ENCODE results near the gene JAK1. TPM values are rescaled to one million over a fixed set of nuclear protein-coding genes. Genes with fewer than 3 reads are reported as not detected.

JAK1 gene
- polyA plus RNA-seq, 2 of the 4 experiments (the other 2 are of a cell fraction): 110 to 159 TPM

GRCh38 chr1:64851664-64852063 is 114.7 kb downstream of the JAK1 start:
- no peak for ATAC-seq

GRCh38 chr1:64850846-64851245 is 115.5 kb downstream of the JAK1 start:
- no peaks in the 10 kb centered on the region for H3K4me1 ChIP-seq
- 91% methylated on average over 8 of the region's 10 CpGs for WGBS (ENCODE audit: missing lambda C conversion rate)
- POLR2A ChIA-PET: no interaction called here
- no peak overlapping the region for H3K4me2 ChIP-seq
- H3K9me3 ChIP-seq: no peaks in the 10 kb centered on the region
- CTCF ChIA-PET: interaction anchor here (0.8 to 2.3 kb wide), 2 partner anchors 11 to 15 kb away, joined by 3 to 6 read pairs; no protein-coding TSS in a partner anchor
- FAIRE-seq (no peak), ATAC-seq (no peak), DNase-seq (ENCODE audit: low read depth in 1 of 2, low spot score in 1 of 2) (no peak)
- H3K4me3 ChIP-seq: no peak overlapping the region
- TF ChIP-seq EHF (CRISPR knock-in tag; IDR thresholded peaks at IDR 0.05): no peak
- TF ChIP-seq FOSL2 (IDR thresholded peaks at IDR 0.05): no peak
- TF ChIP-seq FOSL2 (CRISPR knock-in tag; IDR thresholded peaks at IDR 0.05): no peak
- TF ChIP-seq TFCP2L1 (CRISPR knock-in tag; IDR thresholded peaks at IDR 0.05): no peak
- no peak overlapping the region for H3K27ac ChIP-seq

More at GRCh38 chr1:64851664-64852063, 114.7 kb downstream of the JAK1 start:
- Histone ChIP-seq H3K27ac (no peak overlapping the region), H3K4me2 (no peak overlapping the region), H3K9me3 (no peaks in the 10 kb centered on the region), H3K4me3 (no peak overlapping the region), H3K4me1 (no peaks in the 10 kb centered on the region)
- WGBS (ENCODE audit: missing lambda C conversion rate): 86% methylated on average over 7 of the region's 7 CpGs
- DNase-seq (ENCODE audit: low read depth in 1 of 2, low spot score in 1 of 2): no peak
- TF ChIP-seq MYC (IDR thresholded peaks at IDR 0.05; ENCODE audit: borderline replicate concordance, low read length) (no peak), E2F6 (IDR thresholded peaks at IDR 0.05; ENCODE audit: borderline replicate concordance, low read depth) (no peak), JUNB (IDR thresholded peaks at IDR 0.05) (no peak), ZSCAN20 (CRISPR knock-in tag; IDR thresholded peaks at IDR 0.05) (no peak), RNF2 (IDR thresholded peaks at IDR 0.05; ENCODE audit: borderline replicate concordance, low read depth) (no peak), TP53 (CRISPR knock-in tag; IDR thresholded peaks at IDR 0.05) (no peak)
- no peak for FAIRE-seq
- POLR2A ChIA-PET: no interaction called here
- CTCF ChIA-PET: interaction anchor here (0.8 to 2.3 kb wide), 2 partner anchors 12 to 16 kb away, joined by 3 to 6 read pairs; no protein-coding TSS in a partner anchor

DNA sequence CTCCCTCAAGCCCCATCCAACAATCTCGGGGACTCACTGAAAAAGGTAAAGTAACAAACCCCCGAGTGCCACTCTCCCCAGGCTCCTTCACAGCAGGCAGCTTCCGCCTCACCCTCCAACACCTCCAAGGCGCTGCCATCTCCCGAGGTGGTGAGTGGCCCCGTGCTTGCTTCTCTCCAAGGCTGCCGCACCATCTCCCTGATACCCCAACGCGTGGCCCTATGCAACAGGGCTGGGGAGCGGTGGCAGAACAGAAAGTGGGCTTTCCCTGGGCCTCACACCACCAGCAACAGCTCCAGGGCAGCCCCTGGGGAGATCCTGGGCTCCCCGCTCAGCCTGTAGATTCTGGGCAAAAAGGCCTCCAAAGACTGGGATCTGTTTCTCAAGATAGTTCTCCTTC is 116.4 kb downstream of the JAK1 start:
- CTCF ChIA-PET: interaction anchor here (2.3 kb wide), 1 partner anchor 10 kb away, joined by 6 read pairs; no protein-coding TSS in a partner anchor
- no peak for FAIRE-seq

GRCh38 chr1:64848803-64849202 is 117.5 kb downstream of the JAK1 start:
- no peak for TF ChIP-seq NR3C1 (IDR thresholded peaks at IDR 0.05)
- no peak for TF ChIP-seq ZC3H11A (IDR thresholded peaks at IDR 0.05)
- Histone ChIP-seq H3K4me1 (no peaks in the 10 kb centered on the region), H3K9me3 (no peaks in the 10 kb centered on the region), H3K4me2 (no peak overlapping the region), H3K4me3 (no peak overlapping the region), H3K27ac (no peak overlapping the region)
- 98% methylated on average over 4 of the region's 4 CpGs for WGBS (ENCODE audit: missing lambda C conversion rate)
- FAIRE-seq: no peak
- no peak for DNase-seq (ENCODE audit: low read depth in 1 of 2, low spot score in 1 of 2)
- ATAC-seq: no peak
- POLR2A ChIA-PET: no interaction called here
- CTCF ChIA-PET: interaction anchor here (0.6 kb wide), 1 partner anchor 124 kb away, joined by 4 read pairs; no protein-coding TSS in a partner anchor

More for the DNA sequence above, 116.4 kb downstream of the JAK1 start:
- TF ChIP-seq HOXA7 (CRISPR knock-in tag; IDR thresholded peaks at IDR 0.05) (no peak), NFE2L2 (conservative IDR thresholded peaks at IDR 0.05; ENCODE audit: low read length) (no peak), PHF8 (IDR thresholded peaks at IDR 0.05; ENCODE audit: borderline replicate concordance, low read depth) (no peak), HES2 (IDR thresholded peaks at IDR 0.05) (no peak), ESRRA (IDR thresholded peaks at IDR 0.05; ENCODE audit: borderline replicate concordance, low read length) (no peak), CEBPB (IDR thresholded peaks at IDR 0.05) (no peak), ZSCAN20 (CRISPR knock-in tag; IDR thresholded peaks at IDR 0.05) (no peak), GATA3 (IDR thresholded peaks at IDR 0.05; ENCODE audit: borderline replicate concordance) (no peak)
- Histone ChIP-seq H3K4me1 (no peaks in the 10 kb centered on the region), H3K4me3 (no peak overlapping the region), H3K9me3 (no peaks in the 10 kb centered on the region), H3K4me2 (no peak overlapping the region), H3K27ac (no peak overlapping the region)
- DNase-seq (ENCODE audit: low read depth in 1 of 2, low spot score in 1 of 2) (no peak), ATAC-seq (no peak)
- POLR2A ChIA-PET: no interaction called here
- WGBS (ENCODE audit: missing lambda C conversion rate): 90% methylated on average over 11 of the region's 11 CpGs
